Measurements from ENCODE around the gene RNASE7.
A peak's percentile ranks its signal among the peaks of the same experiment; 100 is the strongest.

Gene RNASE7

DNA sequence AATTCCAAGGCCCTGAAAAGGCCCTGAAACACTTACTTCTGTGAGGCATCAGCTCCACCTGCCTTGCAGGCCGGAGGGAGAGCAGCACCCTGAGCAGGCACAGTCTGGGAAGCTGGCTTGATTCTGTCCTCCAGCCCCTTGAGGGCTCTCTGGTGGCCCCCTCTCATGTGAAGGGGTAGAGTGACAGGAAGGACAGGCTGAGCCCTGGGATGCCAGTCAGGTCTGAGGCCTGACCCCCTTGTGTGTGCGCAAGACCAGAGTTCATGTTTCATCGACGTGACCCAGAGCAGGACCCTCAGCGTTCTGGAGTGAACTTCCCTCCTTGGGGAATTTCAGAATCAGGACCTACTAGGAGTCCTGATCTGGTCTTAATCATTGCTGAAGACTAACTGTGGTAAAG, 16.7 kb downstream of the RNASE7 start:
- no peak overlapping the region for H3K4me3 ChIP-seq (ENCODE audit: low read depth, low read length)
- TF ChIP-seq, protein P1, sequence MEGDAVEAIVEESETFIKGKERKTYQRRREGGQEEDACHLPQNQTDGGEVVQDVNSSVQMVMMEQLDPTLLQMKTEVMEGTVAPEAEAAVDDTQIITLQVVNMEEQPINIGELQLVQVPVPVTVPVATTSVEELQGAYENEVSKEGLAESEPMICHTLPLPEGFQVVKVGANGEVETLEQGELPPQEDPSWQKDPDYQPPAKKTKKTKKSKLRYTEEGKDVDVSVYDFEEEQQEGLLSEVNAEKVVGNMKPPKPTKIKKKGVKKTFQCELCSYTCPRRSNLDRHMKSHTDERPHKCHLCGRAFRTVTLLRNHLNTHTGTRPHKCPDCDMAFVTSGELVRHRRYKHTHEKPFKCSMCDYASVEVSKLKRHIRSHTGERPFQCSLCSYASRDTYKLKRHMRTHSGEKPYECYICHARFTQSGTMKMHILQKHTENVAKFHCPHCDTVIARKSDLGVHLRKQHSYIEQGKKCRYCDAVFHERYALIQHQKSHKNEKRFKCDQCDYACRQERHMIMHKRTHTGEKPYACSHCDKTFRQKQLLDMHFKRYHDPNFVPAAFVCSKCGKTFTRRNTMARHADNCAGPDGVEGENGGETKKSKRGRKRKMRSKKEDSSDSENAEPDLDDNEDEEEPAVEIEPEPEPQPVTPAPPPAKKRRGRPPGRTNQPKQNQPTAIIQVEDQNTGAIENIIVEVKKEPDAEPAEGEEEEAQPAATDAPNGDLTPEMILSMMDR (IDR thresholded peaks at IDR 0.05; ENCODE audit: control insufficient read depth, extremely low read depth, insufficient read depth): no peak
- no peak for DNase-seq (ENCODE audit: low read depth)

DNA sequence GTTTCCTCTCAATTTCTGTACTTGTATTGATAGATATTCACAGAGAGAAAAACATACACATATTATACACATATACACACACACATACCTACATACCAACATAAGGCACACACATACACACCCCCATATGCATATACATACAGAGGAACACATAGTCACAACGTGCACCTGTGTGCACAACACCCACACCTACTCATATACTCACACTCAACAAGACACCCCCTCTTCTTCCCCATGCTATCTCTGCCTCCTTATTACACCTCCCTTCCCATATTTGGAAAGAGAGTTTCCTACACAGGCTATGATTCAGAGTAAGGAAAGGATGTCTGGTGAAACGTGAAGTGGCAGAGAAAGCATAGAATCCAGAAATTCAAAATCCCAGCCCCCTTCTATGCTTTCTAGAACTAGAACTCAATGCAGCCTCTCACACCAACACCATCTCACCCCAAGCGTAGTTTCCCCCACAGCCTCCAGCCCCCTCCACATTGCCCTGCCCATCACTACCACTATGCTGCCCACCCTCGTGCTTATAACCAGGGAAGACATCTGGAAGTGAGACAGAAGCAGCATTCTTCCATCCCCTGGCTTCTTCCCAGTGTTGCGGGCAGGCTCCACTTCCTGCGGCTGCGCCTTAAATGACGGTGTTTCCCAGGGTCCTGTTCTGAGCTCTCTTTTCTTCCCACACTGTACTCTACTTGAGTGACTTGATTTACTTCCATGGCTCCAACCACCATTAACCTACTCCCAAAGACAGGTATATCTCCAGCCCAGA, 17.9 kb downstream of the RNASE7 start:
- TF ChIP-seq, protein P1 (IDR thresholded peaks at IDR 0.05; ENCODE audit: control insufficient read depth, extremely low read depth, insufficient read depth): no peak
- no peak overlapping the region for H3K4me3 ChIP-seq (ENCODE audit: low read depth, low read length)
- DNase-seq (ENCODE audit: low read depth): no peak

GRCh38 chr14:21060614-21061346, 18.6 kb downstream of the RNASE7 start:
- no peak for DNase-seq (ENCODE audit: low read depth)
- TF ChIP-seq, protein P1 (IDR thresholded peaks at IDR 0.05; ENCODE audit: control insufficient read depth, extremely low read depth, insufficient read depth): no peak
- H3K4me3 ChIP-seq (ENCODE audit: low read depth, low read length): no peak overlapping the region

DNA sequence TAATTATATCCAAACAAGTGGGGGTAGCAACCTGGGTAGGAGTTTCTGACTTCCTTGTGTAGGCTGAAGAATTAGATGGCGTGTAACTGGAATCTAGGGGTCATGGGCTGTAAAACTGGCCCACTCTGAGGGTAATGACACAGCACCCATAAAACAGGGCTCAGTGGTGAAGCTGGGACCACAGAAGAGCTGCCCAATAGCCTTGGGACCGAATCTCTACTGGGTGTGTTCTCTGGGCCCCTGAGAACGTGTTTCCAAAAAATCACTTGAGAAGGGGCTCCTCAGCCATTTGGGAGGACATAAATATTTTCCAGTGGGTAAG, 19.1 kb downstream of the RNASE7 start:
- TF ChIP-seq, protein P1 (IDR thresholded peaks at IDR 0.05; ENCODE audit: control insufficient read depth, extremely low read depth, insufficient read depth): no peak
- no peak overlapping the region for H3K4me3 ChIP-seq (ENCODE audit: low read depth, low read length)
- no peak for DNase-seq (ENCODE audit: low read depth)

GRCh38 chr14:21063479-21063878, 21.3 kb downstream of the RNASE7 start:
- H3K4me3 ChIP-seq (ENCODE audit: low read depth, low read length): no peak overlapping the region
- TF ChIP-seq, protein P1 (IDR thresholded peaks at IDR 0.05; ENCODE audit: control insufficient read depth, extremely low read depth, insufficient read depth): no peak
- no peak for DNase-seq (ENCODE audit: low read depth)

DNA sequence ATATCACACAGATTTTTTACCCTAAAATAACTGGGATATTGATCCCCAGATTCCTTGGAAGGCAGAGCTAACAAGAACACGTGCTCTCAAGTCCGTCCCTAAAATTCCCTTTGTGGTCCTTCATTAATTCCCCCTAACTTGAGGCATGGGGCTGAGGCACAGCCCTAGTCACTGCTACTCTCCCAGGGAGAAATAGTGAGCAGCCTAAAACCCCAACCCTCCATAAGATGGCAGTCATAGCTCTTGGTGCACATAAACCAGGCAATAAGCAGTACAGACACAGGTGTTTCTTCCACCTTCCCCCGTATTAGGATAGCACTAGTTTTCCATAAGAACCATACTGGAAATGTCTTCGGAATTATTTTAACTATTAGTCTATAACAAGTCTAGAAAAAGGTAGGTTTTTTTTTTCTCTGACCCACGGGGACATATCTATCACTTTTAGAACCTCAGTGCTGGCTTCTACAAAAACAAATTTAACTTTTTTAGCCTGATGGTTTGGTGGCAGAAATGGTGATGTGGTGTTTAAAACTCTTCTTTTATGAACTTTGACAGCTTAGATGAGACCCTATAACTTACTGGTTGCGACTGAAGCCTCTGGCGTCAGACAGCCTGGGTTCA, 24.8 kb downstream of the RNASE7 start:
- TF ChIP-seq, protein P1 (IDR thresholded peaks at IDR 0.05; ENCODE audit: control insufficient read depth, extremely low read depth, insufficient read depth): peak; percentile 64
- no peak for DNase-seq (ENCODE audit: low read depth)
- H3K4me3 ChIP-seq (ENCODE audit: low read depth, low read length): no peak overlapping the region

All from LNCaP clone FGC (cell line).